Kidney (tissue), 14 donors: ENCODE measurements around the gene BSND. TPM values are rescaled to one million over a fixed set of nuclear protein-coding genes. Genes with fewer than 3 reads are reported as not detected.

Experiments used
- DNase-seq, 5 donors: peaks; one replicate each; pipeline ENCODE4 v3.0.0-alpha.2; 2013 to 2020
- FAIRE-seq: peaks from 2 replicates; lab custom pipeline; 2012; peaks lifted over from hg19 to GRCh38; lab: Jason Lieb, UNC
- H3K27ac ChIP-seq, 2 donors: one replicate each; pipeline ENCODE4 v1.7.0; 2013; ENCODE audit warnings: low read depth in 2 of 2, low read length in 2 of 2, inconsistent platforms in 1 of 2
- H3K27me3 ChIP-seq: one replicate; pipeline ENCODE4 v1.7.1; 2013; ENCODE audit warnings: low read length, inconsistent platforms; ENCODE audit not compliant: control insufficient read depth, insufficient read depth
- H3K36me3 ChIP-seq, 3 donors: one replicate each; pipeline versions ENCODE4 v1.7.0 to v1.7.1; 2013; ENCODE audit warnings: low read length in 3 of 3, control low read depth in 1 of 3, inconsistent platforms in 1 of 3; ENCODE audit not compliant: insufficient read depth in 3 of 3, control insufficient read depth in 2 of 3
- H3K4me1 ChIP-seq, 3 donors: one replicate each; pipeline versions ENCODE4 v1.7.0 to v1.7.1; 2013; ENCODE audit warnings: low read length in 3 of 3, inconsistent platforms in 1 of 3, low read depth in 1 of 3; ENCODE audit not compliant: control insufficient read depth in 2 of 3, insufficient read depth in 2 of 3
- H3K4me3 ChIP-seq, 3 donors: one replicate each; pipeline versions ENCODE4 v1.7.0 to v1.8.1; 2013; ENCODE audit warnings: low read length in 3 of 3, control low read depth in 1 of 3, inconsistent platforms in 1 of 3
- H3K9ac ChIP-seq, 3 donors: one replicate each; pipeline versions ENCODE4 v1.7.0 to v1.7.1; 2013; ENCODE audit warnings: low read length in 3 of 3, control low read depth in 1 of 3, inconsistent platforms in 1 of 3
- H3K9me3 ChIP-seq, 3 donors: one replicate each; pipeline versions ENCODE4 v1.7.0 to v1.7.1; 2013; ENCODE audit warnings: low read length in 3 of 3, control low read depth in 1 of 3, inconsistent platforms in 1 of 3; ENCODE audit not compliant: control insufficient read depth in 2 of 3, insufficient read depth in 1 of 3
- CTCF ChIP-seq: IDR thresholded peaks from 3 replicates; pipeline ENCODE4 v1.5.1; 2012; ENCODE audit warnings: mild to moderate bottlenecking, moderate library complexity, borderline replicate concordance; ENCODE audit not compliant: insufficient read depth; ENCODE audit errors: extremely low read depth
- intact Hi-C: fragments of 100-400 bp; cut with DNase I; formaldehyde crosslinking; loops from one replicate; pipeline ENCODE4 v1.11.1; 2022
- polyA plus RNA-seq: library from polyadenylated mRNA; stranded (reverse); fragments of 350-450 nt; fragmentation: Illumina TruSeq; extraction: RNeasy Lipid Tissue Mini Kit (QIAGEN cat#74804); gene quantifications from one replicate; pipeline ENCODE4 v1.2.3, GENCODE V29; 2014; ENCODE audit warnings: low read depth, low replicate concordance; ENCODE audit not compliant: insufficient read depth
- total RNA-seq: library from RNA; stranded (reverse); fragmentation: NEBNext Ultra II Directional; extraction: Animal tissue kit (Norgen Biotek cat#: 25700); gene quantifications from one replicate; pipeline ENCODE4 v1.2.1, GENCODE V29; 2021
- donor health status: control.
- donor health status: control.
- donor health status: control.
- donor health status: control.
- donor health status: control.
- donor health status: DM: yes; HTN: yes; CAD: no.
- donor health status: Normal renal cell carcinoma (clear cell type).

BSND gene
- total and polyA plus RNA-seq, 2 donors from 2014 or later = 1.4 to 22.7 TPM

- DNase-seq (no peak), FAIRE-seq (no peak)
- Histone ChIP-seq H3K27me3 (no peaks in the 10 kb centered on the region), H3K9ac (no peak overlapping the region), H3K36me3 (no peaks in the 10 kb centered on the region), H3K4me3 (no peak overlapping the region), H3K4me1 (no peaks in the 10 kb centered on the region), H3K27ac (no peak overlapping the region), H3K9me3 (no peaks in the 10 kb centered on the region)
- no peak for TF ChIP-seq CTCF
- intact Hi-C loops = no loop called here
Measured at GRCh38 chr1:55055084-55055882, 56.5 kb downstream of the BSND start.

GRCh38 chr1:55055951-55056631 lies 57.4 kb downstream of the BSND start:
- Histone ChIP-seq H3K4me3 (no peak overlapping the region), H3K36me3 (no peaks in the 10 kb centered on the region), H3K27me3 (no peaks in the 10 kb centered on the region), H3K4me1 (no peaks in the 10 kb centered on the region), H3K27ac (no peak overlapping the region), H3K9me3 (no peaks in the 10 kb centered on the region), H3K9ac (no peak overlapping the region)
- DNase-seq = peak in 1 of 5 donors; percentile 7
- no peak for TF ChIP-seq CTCF
- intact Hi-C loops = no loop called here
- FAIRE-seq = no peak

- TF ChIP-seq CTCF = no peak
- FAIRE-seq (no peak), DNase-seq (peak in 1 of 5 donors; percentile 6)
- H3K4me3 ChIP-seq = no peak overlapping the region
- H3K27ac ChIP-seq = no peak overlapping the region
- H3K9me3 ChIP-seq = no peaks in the 10 kb centered on the region
- H3K4me1 ChIP-seq = no peaks in the 10 kb centered on the region
- no peaks in the 10 kb centered on the region for H3K36me3 ChIP-seq
- H3K27me3 ChIP-seq = no peaks in the 10 kb centered on the region
- intact Hi-C loops = no loop called here
- no peak overlapping the region for H3K9ac ChIP-seq
Measured at GRCh38 chr1:55056632-55056992, 57.9 kb downstream of the BSND start.
